SK-N-SH (cell line): ENCODE data around the gene SPOCK3. TPM values are rescaled to one million over a fixed set of nuclear protein-coding genes. Genes with fewer than 3 reads are reported as not detected.

Experiments
- CTCF ChIA-PET: fragments of 300-600, 350-600 bp; formaldehyde crosslinking; extraction: SDS; loops from one replicate; lab custom pipeline; 2021; lab: Yijun Ruan, JAX
- POLR2A ChIA-PET: fragments of 350-600 bp; sonication (Branson Sonifier 250); formaldehyde crosslinking; extraction: SDS; loops from one replicate; lab custom pipeline; 2020; ENCODE audit warnings: antibody characterized with exemption, inconsistent platforms; lab: Yijun Ruan, JAX
- DNase-seq: peaks from one replicate; pipeline ENCODE4 v3.0.0; 2012
- H2AFZ ChIP-seq: fragments of 200-600 bp; sonication (generic); 2 replicates; pipeline ENCODE4 v1.8.1; 2016; ENCODE audit warnings: antibody characterized with exemption, mild to moderate bottlenecking, low read depth
- H3F3A ChIP-seq: fragments of 200-600 bp; sonication (generic); replicated peaks from 2 replicates; pipeline ENCODE3; 2016; ENCODE audit warnings: antibody characterized with exemption, mild to moderate bottlenecking; ENCODE audit not compliant: insufficient read depth
- H3K27ac ChIP-seq, 2 experiments: fragments of 200-500 bp in 1 of 2; fragments of 200-600 bp in 1 of 2; sonication (Bioruptor generic) in 1 of 2; sonication (generic), shearing (Covaris generic) in 1 of 2; 2 replicates each; pipeline versions ENCODE4 v1.5.1 to v1.6.1; 2014 to 2016; ENCODE audit warnings: low read depth in 2 of 2, inconsistent platforms in 1 of 2, low read length in 1 of 2, mild to moderate bottlenecking in 1 of 2, mixed read lengths in 1 of 2
- H3K27me3 ChIP-seq: fragments of 200-600 bp; sonication (generic), shearing (Covaris generic); 2 replicates; pipeline ENCODE4 v1.6.1; 2016; ENCODE audit warnings: mixed run types; ENCODE audit not compliant: insufficient read depth
- H3K36me3 ChIP-seq, 2 experiments: fragments of 200-500 bp in 1 of 2; fragments of 200-600 bp in 1 of 2; sonication (Bioruptor generic) in 1 of 2; sonication (generic) in 1 of 2; replicated peaks in 1 of 2; 2 replicates each; pipeline versions ENCODE3 to v1.5.1; 2014 to 2016; ENCODE audit warnings: low read length in 1 of 2, mild to moderate bottlenecking in 1 of 2; ENCODE audit not compliant: insufficient read depth in 2 of 2, control insufficient read depth in 1 of 2
- H3K4me1 ChIP-seq, 2 experiments: fragments of 200-500 bp in 1 of 2; fragments of 200-600 bp in 1 of 2; sonication (Bioruptor generic) in 1 of 2; sonication (generic), shearing (Covaris generic) in 1 of 2; 2 replicates each; pipeline versions ENCODE4 v1.5.1 to v1.6.1; 2014 to 2016; ENCODE audit warnings: low read depth in 1 of 2, low read length in 1 of 2, mixed run types in 1 of 2; ENCODE audit not compliant: insufficient read depth in 2 of 2, control insufficient read depth in 1 of 2
- H3K4me2 ChIP-seq: fragments of 200-600 bp; sonication (generic), shearing (Covaris generic); 2 replicates; pipeline ENCODE4 v1.6.1; 2017; ENCODE audit warnings: mixed run types
- H3K4me3 ChIP-seq, 2 experiments: fragments of 200-500 bp in 1 of 2; fragments of 200-600 bp in 1 of 2; sonication (Bioruptor generic) in 1 of 2; sonication (generic), shearing (Covaris generic) in 1 of 2; 2 replicates each; pipeline versions ENCODE4 v1.5.1 to v1.8.1; 2014 to 2016; ENCODE audit warnings: low read depth in 2 of 2, inconsistent platforms in 1 of 2, low read length in 1 of 2, mild to moderate bottlenecking in 1 of 2, mixed read lengths in 1 of 2, moderate library complexity in 1 of 2
- H3K79me2 ChIP-seq: fragments of 200-600 bp; sonication (generic); 2 replicates; pipeline ENCODE4 v1.8.1; 2017; ENCODE audit warnings: mild to moderate bottlenecking; ENCODE audit not compliant: insufficient read depth
- H3K9ac ChIP-seq: fragments of 200-600 bp; sonication (generic); 2 replicates; pipeline ENCODE4 v1.6.1; 2017; ENCODE audit warnings: mixed run types
- H3K9me2 ChIP-seq: fragments of 200-600 bp; sonication (generic); 2 replicates; pipeline ENCODE4 v1.6.1; 2017; ENCODE audit warnings: mixed run types
- H3K9me3 ChIP-seq: fragments of 200-600 bp; sonication (generic); 2 replicates; pipeline ENCODE4 v1.6.1; 2017; ENCODE audit warnings: mixed run types, mild to moderate bottlenecking, moderate library complexity
- H4K20me1 ChIP-seq: fragments of 200-600 bp; sonication (generic); 2 replicates; pipeline ENCODE4 v1.6.1; 2017; ENCODE audit warnings: mild to moderate bottlenecking, mixed run types; ENCODE audit not compliant: insufficient read depth
- CTCF ChIP-seq: fragments of 200-600 bp; sonication (generic); IDR thresholded peaks from 2 replicates; pipeline ENCODE4 v1.6.1; 2017; ENCODE audit warnings: antibody characterized with exemption, mild to moderate bottlenecking, moderate library complexity
- FOSL2 ChIP-seq: IDR thresholded peaks from 2 replicates; pipeline ENCODE4 v1.4.0; 2012; ENCODE audit warnings: low read depth, mild to moderate bottlenecking, moderate library complexity, borderline replicate concordance
- FOXM1 ChIP-seq: IDR thresholded peaks from 2 replicates; pipeline ENCODE4 v1.4.0; 2012; ENCODE audit warnings: low read depth, mild to moderate bottlenecking
- GABPA ChIP-seq: IDR thresholded peaks from 2 replicates; pipeline ENCODE4 v1.4.0; 2012; ENCODE audit warnings: low read depth, mild to moderate bottlenecking
- IRF3 ChIP-seq: fragments of 150-350 bp; IDR thresholded peaks from 2 replicates; pipeline ENCODE4 v1.6.1; 2016; ENCODE audit warnings: mild to moderate bottlenecking, low read depth, low read length
- MAX ChIP-seq: IDR thresholded peaks from 2 replicates; pipeline ENCODE4 v1.4.0; 2012; ENCODE audit warnings: low read depth
- NRF1 ChIP-seq: IDR thresholded peaks from 2 replicates; pipeline ENCODE4 v1.6.1; 2012; ENCODE audit warnings: low read depth, mild to moderate bottlenecking, low read length
- POLR2AphosphoS5 ChIP-seq: IDR thresholded peaks from 2 replicates; pipeline ENCODE4 v1.6.1; 2012; ENCODE audit warnings: low read depth, low read length
- RAD21 ChIP-seq: IDR thresholded peaks from 2 replicates; pipeline ENCODE4 v1.6.1; 2012; ENCODE audit warnings: mild to moderate bottlenecking, low read length
- RXRA ChIP-seq: IDR thresholded peaks from 2 replicates; pipeline ENCODE4 v1.4.0; 2012; ENCODE audit warnings: low read depth, mild to moderate bottlenecking, borderline replicate concordance
- SMC3 ChIP-seq: IDR thresholded peaks from 2 replicates; pipeline ENCODE4 v1.6.1; 2012; ENCODE audit warnings: low read depth, low read length, improper control_type of control experiment
- USF1 ChIP-seq: IDR thresholded peaks from 2 replicates; pipeline ENCODE4 v1.4.0; 2012; ENCODE audit warnings: low read depth, borderline replicate concordance
- YY1 ChIP-seq: IDR thresholded peaks from 2 replicates; pipeline ENCODE4 v1.4.0; 2012; ENCODE audit warnings: low read depth, mild to moderate bottlenecking
- ZBTB33 ChIP-seq: IDR thresholded peaks from 2 replicates; pipeline ENCODE4 v1.4.0; 2012; ENCODE audit warnings: low read depth, borderline replicate concordance
- WGBS: methylation state at CpG from one replicate; pipeline ENCODE4 v1.1.6; 2017; ENCODE audit warnings: low lambda C conversion rate; 5-methylcytosine and 5-hydroxymethylcytosine counted together
- polyA plus RNA-seq, 3 experiments: library from polyadenylated mRNA; depleted of rRNA; stranded (reverse); fragments of >200 nt; gene quantifications; 2 replicates each; pipeline ENCODE4 v1.2.3, GENCODE V29; 2012

Gene SPOCK3
- polyA plus RNA-seq, 1 of the 3 experiments (the other 2 are of a cell fraction), result not detected

GRCh38 chr4:167025670-167026069 lies 208.6 kb downstream of the SPOCK3 start:
- no peak overlapping the region for H2AFZ ChIP-seq
- 33% methylated on average over 3 of the region's 3 CpGs for WGBS
- no peak for DNase-seq
- no peaks in the 10 kb centered on the region for H3F3A ChIP-seq
- ChIA-PET CTCF (no interaction called here), POLR2A (no interaction called here)
- H3K4me3 ChIP-seq, result no peak overlapping the region
- H3K4me1 ChIP-seq, result no peaks in the 10 kb centered on the region
- no peaks in the 10 kb centered on the region for H4K20me1 ChIP-seq
- no peaks in the 10 kb centered on the region for H3K9me3 ChIP-seq
- H3K36me3 ChIP-seq, result no peaks in the 10 kb centered on the region
- TF ChIP-seq FOSL2, result no peak
- TF ChIP-seq GABPA, result no peak
- no peak for TF ChIP-seq IRF3
- no peak for TF ChIP-seq RAD21
- TF ChIP-seq FOXM1, result no peak
- no peak for TF ChIP-seq POLR2AphosphoS5
- no peak for TF ChIP-seq USF1
- TF ChIP-seq MAX, result no peak
- no peak for TF ChIP-seq RXRA
- TF ChIP-seq NRF1, result no peak
- no peak for TF ChIP-seq ZBTB33
- no peak for TF ChIP-seq SMC3
- TF ChIP-seq YY1, result no peak
- TF ChIP-seq CTCF, result no peak
- no peak overlapping the region for H3K9ac ChIP-seq
- no peak overlapping the region for H3K27ac ChIP-seq
- no peaks in the 10 kb centered on the region for H3K79me2 ChIP-seq
- no peaks in the 10 kb centered on the region for H3K27me3 ChIP-seq
- no peak overlapping the region for H3K4me2 ChIP-seq
- H3K9me2 ChIP-seq, result no peaks in the 10 kb centered on the region
